Lower lobe of right lung (tissue), 2 donors: ENCODE measurements around the gene DHX8. TPM values are rescaled to one million over a fixed set of nuclear protein-coding genes. Genes with fewer than 3 reads are reported as not detected.

Experiments
- ATAC-seq, 2 donors: fragments of 200-7000 bp; cut with Tn5 transposase; one replicate each; pipeline ENCODE4 v1.9.1; 2020 to 2022; ENCODE audit warnings: mild to moderate bottlenecking in 2 of 2, moderate library complexity in 2 of 2
- DNase-seq: peaks from one replicate; pipeline ENCODE4 v3.0.0-alpha.2; 2020
- H3K27ac ChIP-seq: fragments of 200-600 bp; one replicate; pipeline ENCODE4 v1.8.0; 2022
- H3K27me3 ChIP-seq: fragments of 200-600 bp; one replicate; pipeline ENCODE4 v1.8.0; 2022; ENCODE audit warnings: low read depth
- H3K36me3 ChIP-seq: fragments of 200-600 bp; one replicate; pipeline ENCODE4 v1.8.0; 2022; ENCODE audit warnings: mild to moderate bottlenecking
- H3K4me1 ChIP-seq: fragments of 200-600 bp; one replicate; pipeline ENCODE4 v1.8.0; 2022
- H3K4me3 ChIP-seq: fragments of 200-600 bp; one replicate; pipeline ENCODE4 v1.8.0; 2022; ENCODE audit warnings: mild to moderate bottlenecking
- H3K9me3 ChIP-seq: fragments of 200-600 bp; one replicate; pipeline ENCODE4 v1.8.0; 2022
- CTCF ChIP-seq: fragments of 200-600 bp; IDR thresholded peaks from one replicate; pipeline ENCODE4 v1.8.0; 2022; ENCODE audit warnings: antibody characterized with exemption, mild to moderate bottlenecking
- intact Hi-C: fragments of 100-400 bp; cut with DNase I; formaldehyde crosslinking; loops from one replicate; pipeline ENCODE4 v1.11.0; 2022
- total RNA-seq: library from RNA; stranded (reverse); fragmentation: NEBNext Ultra II Directional; extraction: Animal tissue kit (Norgen Biotek cat#: 25700); gene quantifications from one replicate; pipeline ENCODE4 v1.2.1, GENCODE V29; 2021
- donor health status: DM: no; HTN: yes; CAD: no; lungs with severe emphysema.

The DHX8 gene
- total RNA-seq, 1 donor from 2014 or later = 56.7 TPM

DNA sequence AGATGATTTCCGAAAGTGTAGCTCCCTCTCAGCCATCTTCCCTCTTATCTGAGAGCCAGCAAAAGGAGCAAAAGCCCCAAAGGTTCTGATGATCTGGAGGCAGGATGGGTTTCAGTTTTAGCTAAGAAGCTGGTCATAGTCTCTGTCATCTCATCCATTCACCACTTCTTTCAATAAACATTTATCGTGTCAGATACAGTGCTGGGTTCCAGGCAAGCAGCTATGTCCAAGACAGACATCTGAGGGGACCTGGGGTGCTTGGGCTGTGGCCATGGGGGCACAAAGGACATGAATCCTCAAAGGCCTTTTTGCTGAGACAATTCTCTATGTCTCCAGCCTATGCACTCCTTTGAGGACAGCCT is 63.4 kb downstream of the DHX8 start:
- DNase-seq = no peak
- Histone ChIP-seq H3K27me3 (peaks cover 8% of the 10 kb centered on the region), H3K27ac (no peak overlapping the region), H3K4me3 (no peak overlapping the region), H3K4me1 (peaks cover 19% of the 10 kb centered on the region), H3K9me3 (no peaks in the 10 kb centered on the region), H3K36me3 (no peaks in the 10 kb centered on the region)
- no peak for TF ChIP-seq CTCF
- ATAC-seq = no peak
- intact Hi-C loops = no loop called here

DNA sequence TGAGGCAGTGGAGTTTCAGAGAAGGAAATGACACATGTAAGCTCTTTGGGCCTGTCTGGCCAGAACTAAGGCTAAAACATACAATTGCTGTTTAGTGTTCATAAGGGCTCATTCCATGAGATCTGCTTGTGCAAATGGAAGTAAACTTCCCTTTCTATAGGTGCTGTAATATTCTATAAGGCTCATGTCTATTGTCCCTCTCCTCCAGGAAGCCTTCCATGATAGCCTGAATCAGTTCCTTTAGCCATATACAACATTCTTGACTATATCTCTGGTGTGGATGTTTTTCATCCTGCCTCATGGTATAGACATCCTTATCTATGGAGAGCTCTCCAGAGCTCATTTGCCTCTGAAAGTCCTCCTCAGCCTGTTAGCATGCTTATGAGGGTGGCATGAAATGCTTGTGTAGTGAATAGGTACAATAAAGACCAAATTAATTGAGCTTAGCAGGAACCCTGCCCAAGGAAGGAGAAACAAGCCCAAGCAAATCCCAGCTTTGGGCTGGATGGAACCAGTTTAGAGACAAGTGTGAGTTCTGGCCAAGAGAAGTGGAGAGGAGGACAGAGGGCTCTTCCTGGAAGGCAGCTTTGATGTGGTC is 64.0 kb downstream of the DHX8 start:
- no peaks in the 10 kb centered on the region for H3K9me3 ChIP-seq
- DNase-seq (no peak), ATAC-seq (no peak)
- intact Hi-C loops = no loop called here
- TF ChIP-seq CTCF = no peak
- no peak overlapping the region for H3K4me3 ChIP-seq
- H3K27ac ChIP-seq = no peak overlapping the region
- H3K27me3 ChIP-seq = peaks cover 8% of the 10 kb centered on the region
- peaks cover 24% of the 10 kb centered on the region for H3K4me1 ChIP-seq
- H3K36me3 ChIP-seq = no peaks in the 10 kb centered on the region

GRCh38 chr17:43548689-43549379 is 65.1 kb downstream of the DHX8 start:
- no peaks in the 10 kb centered on the region for H3K9me3 ChIP-seq
- ATAC-seq = no peak
- H3K4me3 ChIP-seq = no peak overlapping the region
- TF ChIP-seq CTCF = no peak
- peaks cover 24% of the 10 kb centered on the region for H3K4me1 ChIP-seq
- no peaks in the 10 kb centered on the region for H3K36me3 ChIP-seq
- no peak overlapping the region for H3K27ac ChIP-seq
- intact Hi-C loops = no loop called here
- DNase-seq = no peak
- peaks cover 8% of the 10 kb centered on the region for H3K27me3 ChIP-seq

- Histone ChIP-seq H3K9me3 (no peaks in the 10 kb centered on the region), H3K4me1 (peaks cover 24% of the 10 kb centered on the region), H3K27ac (no peak overlapping the region), H3K36me3 (no peaks in the 10 kb centered on the region), H3K4me3 (no peak overlapping the region), H3K27me3 (peaks cover 3% of the 10 kb centered on the region)
- no peak for TF ChIP-seq CTCF
- DNase-seq (no peak), ATAC-seq (no peak)
- intact Hi-C loops = no loop called here
Observed at GRCh38 chr17:43549496-43549895, 65.7 kb downstream of the DHX8 start.

GRCh38 chr17:43550754-43551153 is 67.0 kb downstream of the DHX8 start:
- TF ChIP-seq CTCF = no peak
- intact Hi-C loops = no loop called here

More at GRCh38 chr17:43550754-43551153, 67.0 kb downstream of the DHX8 start:
- no peak for DNase-seq
- no peak for ATAC-seq
- Histone ChIP-seq H3K27ac (no peak overlapping the region), H3K9me3 (no peaks in the 10 kb centered on the region), H3K4me3 (no peak overlapping the region), H3K36me3 (no peaks in the 10 kb centered on the region), H3K27me3 (no peaks in the 10 kb centered on the region), H3K4me1 (peaks cover 20% of the 10 kb centered on the region)
